Mesodermal cell (in vitro differentiated cells): Measurements from ENCODE around the gene PCBP3.
"Not testable (repeated sequence)": the region's sequence is repeated elsewhere in the genome, so short reads cannot be mapped to it uniquely, and the experiment has no call there.

ENCODE experiments used
- H3K27ac ChIP-seq: 2 replicates; pipeline ENCODE4 v1.7.0; 2013; ENCODE audit warnings: mild to moderate bottlenecking, low read depth, low read length, moderate library complexity; ENCODE audit not compliant: severe bottlenecking
- H3K36me3 ChIP-seq: 2 replicates; pipeline ENCODE4 v1.7.1; 2013; ENCODE audit warnings: mild to moderate bottlenecking, low read length, moderate library complexity; ENCODE audit not compliant: control insufficient read depth, insufficient read depth
- H3K4me1 ChIP-seq: one replicate; pipeline ENCODE4 v1.7.1; 2013; ENCODE audit warnings: mild to moderate bottlenecking, low read length; ENCODE audit not compliant: insufficient read depth, control insufficient read depth, poor library complexity, severe bottlenecking
- H3K4me3 ChIP-seq: 2 replicates; pipeline ENCODE4 v1.7.0; 2013; ENCODE audit warnings: low read length, control low read depth, mild to moderate bottlenecking; ENCODE audit not compliant: insufficient read depth, poor library complexity, severe bottlenecking; ENCODE audit errors: extremely low read depth
- H3K9me3 ChIP-seq: 2 replicates; pipeline ENCODE4 v1.7.1; 2013; ENCODE audit warnings: mild to moderate bottlenecking, low read length, moderate library complexity; ENCODE audit not compliant: control insufficient read depth
- WGBS, 2 experiments: methylation state at CpG; one replicate each; pipeline ENCODE4 v1.1.5; 2013; ENCODE audit warnings: missing lambda C conversion rate in 2 of 2; ENCODE audit not compliant: insufficient coverage in 2 of 2; 5-methylcytosine and 5-hydroxymethylcytosine counted together

PCBP3 gene

DNA sequence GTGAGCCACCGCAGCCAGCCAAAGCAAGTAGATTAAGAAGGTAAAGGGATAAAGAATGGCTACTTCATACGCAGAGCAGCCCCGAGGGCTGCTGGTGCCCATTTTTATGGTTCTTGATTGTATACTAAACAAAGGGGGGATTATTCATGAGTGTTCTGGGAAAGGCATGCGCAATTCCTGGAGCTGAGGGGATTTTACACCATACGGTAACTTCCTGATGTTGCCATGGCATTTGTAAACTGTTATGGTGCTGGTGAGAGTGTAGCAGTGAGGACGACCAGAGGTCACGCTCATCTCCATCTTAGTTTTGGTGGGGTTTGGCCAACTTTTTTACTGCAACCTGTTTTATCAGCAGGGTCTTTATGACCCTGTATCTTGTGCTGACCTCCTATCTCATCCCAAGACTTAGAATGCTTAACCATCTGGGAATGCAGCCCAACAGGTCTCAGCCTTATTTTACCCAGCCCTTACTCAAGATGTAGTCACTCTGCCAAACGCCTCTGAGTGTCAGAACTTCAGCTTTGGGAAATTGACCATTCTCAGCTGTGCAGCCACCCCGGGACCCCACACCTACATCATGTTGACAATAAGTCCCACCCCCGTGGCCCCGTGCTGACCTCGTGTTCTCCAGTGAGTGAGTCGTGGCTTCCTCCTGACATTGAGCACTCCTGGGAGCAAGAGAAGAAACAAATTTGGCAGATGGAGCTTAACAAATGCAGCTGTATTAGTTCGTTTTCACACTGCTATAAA, 188.6 kb downstream of the PCBP3 start:
- H3K4me1 ChIP-seq, result no peaks in the 10 kb centered on the region
- H3K36me3 ChIP-seq, result no peaks in the 10 kb centered on the region
- H3K9me3 ChIP-seq, result no peaks in the 10 kb centered on the region
- no peak overlapping the region for H3K27ac ChIP-seq
- H3K4me3 ChIP-seq, result no peak overlapping the region
- WGBS, 2 experiments, result 85 to 93% methylated on average over 9 to 10 of the region's 14 CpGs

DNA sequence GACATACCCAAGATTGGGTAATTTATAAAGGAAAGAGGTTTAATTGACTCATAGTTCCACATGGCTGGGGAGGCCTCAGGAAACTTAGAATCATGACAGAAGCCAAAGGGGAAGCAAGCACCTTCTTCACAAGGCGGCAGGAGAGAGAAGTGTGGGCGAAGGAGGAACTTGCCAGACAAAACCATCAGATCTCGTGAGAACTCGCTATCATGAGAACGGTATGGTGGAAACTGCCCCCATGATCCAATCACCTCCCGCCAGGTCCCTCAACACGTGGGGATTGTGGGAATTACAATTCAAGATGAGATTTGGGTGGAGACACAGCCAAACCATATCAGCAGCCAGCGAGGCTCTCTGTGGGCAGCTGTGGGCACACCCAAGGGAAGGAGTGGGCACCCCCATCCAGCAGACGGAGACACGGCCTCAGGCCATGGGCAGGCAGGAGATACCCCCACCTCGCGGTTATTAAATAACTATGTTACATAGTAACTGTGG, 189.3 kb downstream of the PCBP3 start:
- not testable (repeated sequence) for H3K36me3 ChIP-seq, H3K27ac ChIP-seq, H3K4me1 ChIP-seq, H3K4me3 ChIP-seq, H3K9me3 ChIP-seq
- 90 to 92% methylated on average over 5 to 8 of the region's 12 CpGs for WGBS, 2 experiments

DNA sequence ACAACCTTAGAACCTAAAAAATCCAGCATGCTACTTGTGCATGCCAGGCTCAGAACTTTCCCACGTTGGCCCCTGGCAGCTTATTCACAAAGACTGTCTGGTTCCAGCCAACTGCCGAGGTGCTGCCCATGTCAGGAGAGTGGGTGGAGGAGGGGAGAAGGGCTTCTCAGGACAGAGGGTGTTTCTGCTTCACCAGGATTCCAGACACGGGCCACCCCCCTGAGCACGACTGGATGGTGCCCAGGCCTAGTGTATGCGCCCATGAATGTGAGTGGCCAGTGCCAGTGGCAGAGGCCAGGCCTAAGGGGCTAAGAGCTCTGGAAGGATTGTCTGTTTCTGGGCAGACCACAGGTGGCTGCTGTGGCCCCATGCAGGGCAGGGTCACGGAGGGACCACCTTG, 189.9 kb downstream of the PCBP3 start:
- WGBS, 2 experiments, result 92 to 95% methylated on average over 5 of the region's 6 CpGs
- no peaks in the 10 kb centered on the region for H3K4me1 ChIP-seq
- H3K27ac ChIP-seq, result no peak overlapping the region
- H3K36me3 ChIP-seq, result no peaks in the 10 kb centered on the region
- no peaks in the 10 kb centered on the region for H3K9me3 ChIP-seq
- H3K4me3 ChIP-seq, result no peak overlapping the region

DNA sequence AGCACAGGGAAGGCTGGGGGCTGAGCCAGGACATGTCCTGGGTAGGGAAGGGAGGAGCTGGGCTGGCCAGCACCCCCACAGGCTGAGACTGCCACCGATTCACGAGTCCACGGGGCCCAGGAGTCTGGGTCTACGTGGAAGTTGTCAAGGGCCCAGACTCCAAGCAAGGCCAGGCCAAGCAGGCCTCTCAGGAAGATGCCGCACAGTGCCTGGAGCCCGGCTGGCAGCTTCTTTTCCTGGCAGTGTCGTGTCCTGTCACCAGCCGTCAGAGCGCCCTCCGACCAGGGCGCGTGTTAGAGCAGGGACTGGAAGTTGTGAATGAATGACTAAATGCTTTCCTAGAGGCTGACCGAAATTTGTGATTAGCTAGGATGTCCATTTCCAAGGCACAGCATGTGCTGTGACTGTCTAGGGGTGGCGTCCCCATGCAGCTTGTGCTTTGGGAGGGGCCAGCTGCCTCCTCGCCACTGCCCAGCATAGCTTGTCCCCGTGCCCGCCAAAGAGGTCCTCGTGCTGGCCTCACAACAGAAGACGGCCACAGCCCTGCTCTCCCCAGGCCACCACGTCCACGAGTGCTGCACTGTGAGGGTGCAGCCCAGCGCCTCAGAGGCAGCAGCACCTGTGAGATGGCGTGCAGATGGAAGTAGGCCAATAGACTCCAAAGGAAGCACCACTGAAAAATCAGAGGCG, 190.6 kb downstream of the PCBP3 start:
- WGBS, 2 experiments, result 95 to 97% methylated on average over 21 to 23 of the region's 24 CpGs

DNA sequence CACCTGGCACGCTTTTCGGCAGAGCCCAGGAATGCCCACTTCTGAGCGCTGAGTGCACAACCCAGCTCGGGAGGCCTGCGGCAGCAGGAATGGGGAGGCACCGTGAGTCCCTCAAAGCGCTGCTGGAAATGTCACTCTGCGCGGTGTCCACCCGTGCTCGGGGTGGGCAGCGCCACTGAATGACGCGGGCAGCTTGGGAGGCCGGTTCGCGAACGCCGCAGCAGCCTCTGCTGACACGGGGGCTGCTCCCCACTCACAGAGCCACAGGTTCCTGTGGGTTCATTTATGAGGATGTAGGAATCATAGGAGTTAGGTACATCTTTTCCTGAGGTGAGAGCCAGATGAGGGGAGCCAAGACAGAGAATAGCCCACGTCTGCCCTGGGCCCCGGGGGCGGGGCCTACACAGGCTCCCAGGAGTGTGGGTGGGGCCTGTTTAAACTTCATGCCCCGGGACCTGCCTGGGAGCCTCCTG, 191.3 kb downstream of the PCBP3 start:
- no peaks in the 10 kb centered on the region for H3K4me1 ChIP-seq

More for the DNA sequence above, 190.6 kb downstream of the PCBP3 start:
- H3K36me3 ChIP-seq, result no peaks in the 10 kb centered on the region
- no peak overlapping the region for H3K4me3 ChIP-seq
- H3K27ac ChIP-seq, result no peak overlapping the region
- no peaks in the 10 kb centered on the region for H3K9me3 ChIP-seq
- no peaks in the 10 kb centered on the region for H3K4me1 ChIP-seq

DNA sequence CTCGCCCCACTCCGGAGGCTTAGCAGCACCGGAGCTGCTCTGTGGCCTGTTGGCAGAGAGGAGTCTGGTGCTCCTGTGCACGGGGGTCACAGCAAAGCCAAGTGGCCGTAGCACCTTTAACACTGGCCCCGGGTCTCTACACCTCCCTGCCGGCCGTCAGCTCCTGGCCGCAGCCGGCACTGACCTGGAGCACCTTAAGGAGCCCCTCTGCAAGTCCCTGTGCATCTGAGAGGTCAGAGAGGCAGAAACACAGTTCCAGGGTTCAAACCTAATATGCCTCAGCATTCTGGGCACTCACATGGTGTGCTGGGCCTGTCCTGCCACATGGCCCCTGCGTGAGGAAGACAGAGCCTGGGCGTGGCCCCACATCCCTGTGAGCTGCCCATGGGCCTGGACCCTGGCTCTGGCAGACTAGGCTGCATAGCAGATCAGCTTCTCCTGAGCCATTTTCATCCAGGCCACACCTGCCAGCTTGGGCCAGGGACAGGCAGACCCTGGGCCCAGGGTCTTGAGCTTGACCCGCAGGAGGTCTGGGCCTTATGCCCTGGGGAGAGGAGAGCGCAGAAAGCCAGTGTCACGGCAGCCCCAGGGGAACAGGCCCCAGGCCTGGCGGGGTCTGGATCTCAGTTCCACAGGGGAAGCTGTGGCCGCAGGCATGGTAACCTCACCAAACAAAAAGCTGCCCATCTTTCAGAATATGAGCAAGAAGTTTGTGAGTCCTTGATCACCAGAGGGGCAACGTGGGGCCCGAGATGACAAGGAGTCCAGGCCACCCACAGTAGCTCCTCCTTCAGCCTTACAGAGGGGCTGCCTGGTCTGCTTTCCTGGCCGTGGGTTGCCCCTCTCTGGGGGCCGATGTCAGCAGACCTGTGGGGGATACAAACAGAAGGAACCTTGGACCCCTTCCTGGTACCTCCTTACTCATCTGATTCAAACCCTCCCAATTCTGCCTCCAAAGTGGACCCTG, 192.1 kb downstream of the PCBP3 start:
- 88 to 90% methylated on average over 17 to 19 of the region's 21 CpGs for WGBS, 2 experiments
- Histone ChIP-seq H3K36me3 (no peaks in the 10 kb centered on the region), H3K4me3 (no peak overlapping the region), H3K27ac (no peak overlapping the region), H3K9me3 (peaks cover 1% of the 10 kb centered on the region), H3K4me1 (no peaks in the 10 kb centered on the region)

More for the DNA sequence above, 191.3 kb downstream of the PCBP3 start:
- Histone ChIP-seq H3K4me3 (no peak overlapping the region), H3K27ac (no peak overlapping the region), H3K36me3 (no peaks in the 10 kb centered on the region), H3K9me3 (no peaks in the 10 kb centered on the region)
- WGBS, 2 experiments, result 90 to 93% methylated on average over 17 to 19 of the region's 24 CpGs

DNA sequence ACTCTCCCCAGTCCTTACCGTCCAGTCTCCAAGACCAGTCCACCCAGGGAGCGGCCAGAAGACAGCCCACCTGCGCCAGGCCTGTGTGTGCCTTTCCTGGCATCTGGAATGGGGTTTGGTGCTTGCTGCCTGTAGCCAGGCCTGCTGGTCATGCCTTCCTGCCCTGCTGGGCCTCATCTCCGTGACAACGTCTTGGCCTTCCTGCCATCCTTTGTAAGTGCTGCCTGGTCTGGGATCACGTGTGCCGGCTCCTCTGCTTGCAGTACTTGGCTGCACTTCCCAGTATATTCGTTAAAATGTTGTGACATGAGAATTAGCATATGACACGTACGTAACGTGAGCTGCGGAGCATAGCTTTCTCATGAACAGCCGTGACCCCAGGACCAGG, 192.7 kb downstream of the PCBP3 start:
- Histone ChIP-seq H3K4me3 (no peak overlapping the region), H3K4me1 (no peaks in the 10 kb centered on the region), H3K27ac (no peak overlapping the region), H3K36me3 (no peaks in the 10 kb centered on the region), H3K9me3 (peaks cover 7% of the 10 kb centered on the region)
- 83 to 85% methylated on average over 11 to 13 of the region's 13 CpGs for WGBS, 2 experiments

DNA sequence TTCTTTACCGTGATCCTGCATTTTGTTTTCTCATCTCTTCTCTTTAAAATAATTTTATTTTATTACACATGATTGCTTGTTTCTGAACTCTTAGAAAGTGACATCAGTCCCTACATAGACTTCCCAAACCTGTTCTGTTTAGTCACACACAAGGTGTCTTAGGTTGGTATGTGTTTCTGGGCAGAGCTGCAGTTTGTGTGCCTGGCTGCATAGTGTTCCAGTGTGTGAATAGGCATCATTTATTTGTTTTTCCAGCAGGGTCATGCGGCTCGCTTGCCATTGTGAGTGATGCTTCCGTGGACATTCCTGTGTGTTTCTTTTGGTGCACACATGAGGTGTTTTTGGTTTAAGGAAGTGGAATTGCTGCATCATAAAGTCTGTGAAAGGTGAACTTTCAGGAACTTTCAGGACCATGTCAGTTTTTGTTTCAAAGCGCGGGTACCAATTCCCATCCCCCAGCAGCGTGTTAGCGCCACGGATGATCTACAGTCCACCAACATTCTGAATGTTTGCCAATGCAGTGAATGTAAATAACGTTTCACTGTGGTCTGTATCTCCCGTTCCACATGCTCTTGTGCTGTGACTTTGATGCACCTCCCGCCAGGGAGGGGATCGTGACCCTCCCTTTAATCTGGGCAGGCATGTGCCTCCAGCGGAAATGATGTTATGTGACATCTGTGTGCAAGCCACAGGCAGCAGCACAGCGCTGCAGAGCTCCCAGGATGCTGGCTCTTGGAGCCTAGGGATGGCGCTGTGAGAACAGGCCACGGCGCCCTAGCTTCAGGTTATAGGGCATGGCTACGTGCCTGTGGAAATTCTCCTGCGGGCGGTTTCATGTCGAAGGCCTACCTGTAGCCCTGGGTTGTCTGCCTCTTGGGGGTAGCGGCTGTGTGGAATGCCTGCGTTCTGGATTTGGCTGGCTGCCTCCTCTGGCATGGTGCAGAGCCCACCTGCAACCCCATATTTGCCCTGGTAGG, 193.5 kb downstream of the PCBP3 start:
- Histone ChIP-seq H3K36me3 (no peaks in the 10 kb centered on the region), H3K9me3 (peaks cover 7% of the 10 kb centered on the region), H3K4me1 (no peaks in the 10 kb centered on the region), H3K4me3 (no peak overlapping the region), H3K27ac (no peak overlapping the region)
- 92 to 95% methylated on average over 23 to 24 of the region's 24 CpGs for WGBS, 2 experiments

DNA sequence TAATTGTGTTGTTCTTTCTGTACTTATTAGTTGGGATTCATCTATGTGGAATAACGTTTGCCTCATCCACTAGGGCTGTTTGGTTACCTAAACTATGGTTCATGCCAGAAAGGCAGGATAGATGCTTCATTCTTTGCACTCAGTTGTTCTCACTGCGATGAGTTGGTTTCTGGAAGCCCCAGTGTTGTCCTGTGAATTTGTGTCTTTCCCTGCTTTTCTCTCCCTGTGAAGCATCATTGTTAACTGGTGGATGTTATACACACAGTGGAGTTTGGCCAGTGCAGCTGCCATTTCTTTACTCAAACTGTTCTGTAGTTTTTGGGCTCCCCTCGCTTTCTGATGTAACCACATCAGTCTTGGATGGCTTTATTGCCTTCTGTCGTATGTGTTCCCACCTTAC, 194.4 kb downstream of the PCBP3 start:
- no peak overlapping the region for H3K4me3 ChIP-seq
- H3K4me1 ChIP-seq, result no peaks in the 10 kb centered on the region
- 81 to 88% methylated on average over 3 of the region's 4 CpGs for WGBS, 2 experiments
- no peak overlapping the region for H3K27ac ChIP-seq
- peaks cover 7% of the 10 kb centered on the region for H3K9me3 ChIP-seq
- no peaks in the 10 kb centered on the region for H3K36me3 ChIP-seq
